Measurements from ENCODE around the gene DDI2. TPM values are rescaled to one million over a fixed set of nuclear protein-coding genes. Genes with fewer than 3 reads are reported as not detected.

DDI2 gene
- 13.5 and 13.8 TPM in 2 replicates for total RNA-seq

DNA sequence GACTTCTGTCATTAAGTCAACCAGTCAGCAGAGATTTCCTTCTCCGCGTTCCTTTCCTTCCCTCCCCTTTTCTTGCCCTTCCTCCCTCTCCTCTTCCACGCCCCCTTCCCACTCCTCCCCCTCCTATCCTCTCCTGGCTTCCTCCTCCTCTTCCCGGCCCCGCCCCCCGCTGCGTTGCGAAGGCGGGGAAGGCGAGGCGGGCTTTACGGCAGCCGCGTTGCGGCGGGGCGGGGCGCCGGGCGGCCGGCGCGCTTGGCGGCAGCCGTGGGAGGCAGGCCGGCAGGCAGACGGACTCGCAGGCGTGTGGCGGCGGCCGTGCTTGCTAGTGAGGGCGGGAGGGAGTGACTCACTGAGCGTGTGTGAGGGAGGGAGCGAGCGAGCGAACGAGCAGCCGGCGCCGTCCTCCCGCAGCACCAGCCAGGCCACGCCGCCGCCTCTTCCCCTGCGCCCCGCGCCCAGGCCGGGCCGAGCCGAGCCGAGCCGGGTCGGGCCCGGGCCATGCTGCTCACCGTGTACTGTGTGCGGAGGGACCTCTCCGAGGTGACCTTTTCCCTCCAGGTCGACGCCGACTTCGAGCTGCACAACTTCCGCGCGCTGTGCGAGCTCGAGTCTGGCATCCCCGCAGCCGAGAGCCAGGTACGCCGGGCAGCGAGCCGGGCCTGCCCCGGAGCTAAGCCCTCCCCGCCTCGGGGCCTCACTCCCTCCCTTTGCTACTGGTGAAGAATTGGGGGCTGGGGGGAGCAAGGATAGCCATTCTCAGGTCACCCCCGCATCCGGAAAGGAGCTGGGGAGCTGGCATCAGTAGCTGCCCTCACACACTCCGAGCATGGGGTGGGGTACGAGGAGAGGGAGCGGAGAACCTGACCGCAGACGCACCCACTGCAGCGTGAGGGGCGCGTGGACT is at the start of gene DDI2:
TSS of gene DDI2 (plus strand) at position 286 of the 904 bp plus-strand sequence. CDS start at position 499, 213 bp downstream.

DNA sequence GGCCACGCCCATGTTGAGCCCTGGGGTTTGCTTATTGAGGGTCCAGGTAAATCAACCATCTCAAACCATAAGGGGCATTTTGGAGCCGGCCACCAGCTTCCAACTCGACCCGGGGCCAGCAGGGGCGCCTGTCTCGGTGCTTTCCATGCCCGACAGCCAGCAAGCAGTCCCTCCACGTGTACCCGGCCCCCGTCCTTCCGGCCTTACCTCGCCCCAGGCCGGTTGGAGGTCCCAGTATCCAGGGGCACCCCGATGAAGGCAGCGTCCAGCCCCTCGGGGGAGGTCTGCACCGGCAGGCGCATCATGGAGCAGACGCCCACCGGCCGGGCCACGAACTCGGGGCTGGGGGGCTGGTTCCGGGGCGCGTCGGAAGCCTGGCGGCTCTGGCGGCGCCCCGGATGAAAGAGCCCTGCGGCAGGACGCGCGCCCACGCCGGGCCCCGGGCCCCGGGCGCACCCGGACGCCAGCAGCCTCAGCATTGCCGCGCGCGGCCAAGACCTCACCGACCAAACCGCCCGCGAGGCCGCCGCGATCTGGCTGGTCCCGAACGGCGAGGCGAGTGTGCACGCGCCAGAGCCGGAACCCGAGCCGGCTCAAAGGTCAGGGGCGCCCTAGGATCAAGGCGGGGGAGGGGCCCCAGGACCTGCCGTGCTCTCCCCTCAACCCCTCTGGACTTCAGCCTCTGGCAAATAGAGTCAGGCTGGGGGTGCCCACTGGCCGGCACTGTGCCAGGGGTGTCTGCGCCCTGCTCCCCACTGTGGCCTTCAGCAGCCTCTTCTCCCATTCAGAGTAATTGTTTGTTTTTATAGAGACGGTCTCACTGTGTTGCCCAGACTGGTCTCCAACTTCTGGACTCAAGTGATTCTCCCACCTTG is 32.5 kb upstream of the DDI2 start, which contains the start of gene AGMAT:
TSS of gene AGMAT (minus strand) at position 563 of the 875 bp plus-strand sequence. CDS start at position 479, 84 bp downstream.

DNA sequence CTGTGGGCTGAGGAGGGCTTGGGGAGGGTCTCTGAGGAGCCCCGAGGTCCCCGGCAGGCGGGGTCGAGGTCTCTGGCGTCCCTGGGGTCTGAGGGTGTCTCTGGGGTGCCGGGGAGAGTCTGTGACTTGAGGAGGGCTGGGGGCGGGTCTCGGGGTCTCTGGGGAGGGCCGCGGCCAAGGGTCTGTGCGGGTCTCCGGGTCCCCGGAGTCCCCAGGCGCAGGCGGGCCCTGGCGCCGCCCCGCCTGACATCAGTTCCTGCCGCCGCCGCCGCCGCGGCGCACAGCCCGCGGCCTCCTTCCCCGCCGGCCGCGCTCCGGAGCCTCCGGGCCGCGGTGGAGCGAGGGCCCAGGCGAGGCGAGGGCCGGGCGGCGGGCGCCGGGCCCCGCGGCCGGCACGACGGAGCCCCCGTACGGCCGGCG is 66.8 kb downstream of the DDI2 start, which contains the start of gene PLEKHM2:
TSS of gene PLEKHM2 (plus strand) at position 279 of the 420 bp plus-strand sequence. CDS start 239 bp downstream, outside the sequence.

Other genes starting within 250 kb of the DDI2 start
- gene EFHD2, start 207.6 kb upstream of the DDI2 start, total RNA-seq = 11.2 and 14.4 TPM in 2 replicates
- gene CTRC, start 179.0 kb upstream of the DDI2 start, total RNA-seq = not detected in 2 replicates
- not detected in 2 replicates for gene CELA2A, start 160.7 kb upstream of the DDI2 start, total RNA-seq
- not detected in 2 replicates for gene CELA2B, start 141.4 kb upstream of the DDI2 start, total RNA-seq
- 3.5 and 4.5 TPM in 2 replicates for gene CASP9, start 93.2 kb upstream of the DDI2 start, total RNA-seq
- gene DNAJC16, start 90.6 kb upstream of the DDI2 start, total RNA-seq = 9.8 and 14.2 TPM in 2 replicates
- 0.31 and 0.39 TPM in 2 replicates for gene AGMAT, start 32.4 kb upstream of the DDI2 start, total RNA-seq
- gene PLEKHM2, start 66.9 kb downstream of the DDI2 start, total RNA-seq = 58.3 and 70.7 TPM in 2 replicates
- 0.06 and 0.10 TPM in 2 replicates for gene SLC25A34, start 118.8 kb downstream of the DDI2 start, total RNA-seq
- not detected in 2 replicates for gene TMEM82, start 125.0 kb downstream of the DDI2 start, total RNA-seq
- gene FBLIM1, start 141.3 kb downstream of the DDI2 start, total RNA-seq = 121 and 122 TPM in 2 replicates
- 1.3 TPM in 2 replicates for gene UQCRHL, start 190.2 kb downstream of the DDI2 start, total RNA-seq
- gene SPEN, start 230.2 kb downstream of the DDI2 start, total RNA-seq = 16.3 and 18.8 TPM in 2 replicates

Data from cardiac ventricle fibroblast (primary cell).